H9 (cell line): Measurements from ENCODE around the gene VASH2. TPM values are rescaled to one million over a fixed set of nuclear protein-coding genes. Genes with fewer than 3 reads are reported as not detected.

Experiments used
- DNase-seq: peaks from one replicate; pipeline ENCODE4 v3.0.0-alpha.2; 2017
- H2AFZ ChIP-seq: one replicate; pipeline ENCODE4 v1.6.1; 2013; ENCODE audit warnings: mild to moderate bottlenecking, low read length, control low read depth, moderate library complexity
- H2AK5ac ChIP-seq: 2 replicates; pipeline ENCODE4 v1.6.1; 2013; ENCODE audit warnings: low read length, control low read depth, mixed read lengths; ENCODE audit not compliant: insufficient read length
- H2BK120ac ChIP-seq: one replicate; pipeline ENCODE4 v1.6.1; 2013; ENCODE audit warnings: low read depth, mild to moderate bottlenecking, low read length, control low read depth, inconsistent platforms; ENCODE audit not compliant: poor library complexity, severe bottlenecking
- H2BK12ac ChIP-seq: 2 replicates; pipeline ENCODE4 v1.6.1; 2013; ENCODE audit warnings: low read length, control low read depth, mixed read lengths, low read depth; ENCODE audit not compliant: insufficient read length
- H2BK15ac ChIP-seq: 2 replicates; pipeline ENCODE4 v1.6.1; 2013; ENCODE audit warnings: low read depth, low read length, control low read depth
- H2BK20ac ChIP-seq: one replicate; pipeline ENCODE4 v1.6.1; 2013; ENCODE audit warnings: low read depth, mild to moderate bottlenecking, low read length, control low read depth, inconsistent platforms; ENCODE audit not compliant: poor library complexity, severe bottlenecking
- H2BK5ac ChIP-seq: 2 replicates; pipeline ENCODE4 v1.6.1; 2013; ENCODE audit warnings: low read length, control low read depth, mixed read lengths; ENCODE audit not compliant: insufficient read length
- H3K14ac ChIP-seq: 2 replicates; pipeline ENCODE4 v1.6.1; 2013; ENCODE audit warnings: low read length, control low read depth; ENCODE audit not compliant: insufficient read depth
- H3K18ac ChIP-seq: 2 replicates; pipeline ENCODE4 v1.6.1; 2013; ENCODE audit warnings: low read depth, mild to moderate bottlenecking, mixed read lengths, low read length, control low read depth; ENCODE audit not compliant: insufficient read length
- H3K23ac ChIP-seq: 2 replicates; pipeline ENCODE4 v1.6.1; 2013; ENCODE audit warnings: low read length, control low read depth, mixed read lengths, low read depth; ENCODE audit not compliant: insufficient read length
- H3K23me2 ChIP-seq: 2 replicates; pipeline ENCODE4 v1.6.1; 2013; ENCODE audit warnings: low read depth, mild to moderate bottlenecking, mixed read lengths, low read length, control low read depth; ENCODE audit not compliant: insufficient read length, poor library complexity, severe bottlenecking
- H3K27ac ChIP-seq: 2 replicates; pipeline ENCODE4 v1.5.1; 2013; ENCODE audit warnings: low read length, control low read depth, mixed read lengths, low read depth; ENCODE audit not compliant: insufficient read length
- H3K27me3 ChIP-seq: 2 replicates; pipeline ENCODE4 v1.6.1; 2013; ENCODE audit warnings: low read length, control low read depth, inconsistent platforms; ENCODE audit not compliant: insufficient read depth
- H3K4ac ChIP-seq: 2 replicates; pipeline ENCODE4 v1.6.1; 2013; ENCODE audit warnings: low read depth, mild to moderate bottlenecking, control low read depth, inconsistent platforms, low read length, moderate library complexity
- H3K4me1 ChIP-seq: 2 replicates; pipeline ENCODE4 v1.6.1; 2013; ENCODE audit warnings: low read length, control low read depth, inconsistent platforms; ENCODE audit not compliant: insufficient read depth
- H3K4me2 ChIP-seq: 2 replicates; pipeline ENCODE4 v1.6.1; 2013; ENCODE audit warnings: low read length, control low read depth, mixed read lengths; ENCODE audit not compliant: insufficient read length, insufficient read depth
- H3K56ac ChIP-seq: 2 replicates; pipeline ENCODE4 v1.6.1; 2013; ENCODE audit warnings: low read depth, mild to moderate bottlenecking, mixed read lengths, low read length, control low read depth; ENCODE audit not compliant: insufficient read length
- H3K79me1 ChIP-seq: 2 replicates; pipeline ENCODE4 v1.6.1; 2013; ENCODE audit warnings: low read depth, mild to moderate bottlenecking, moderate library complexity, low read length, control low read depth, inconsistent platforms; ENCODE audit not compliant: insufficient read depth, poor library complexity, severe bottlenecking
- H3K79me2 ChIP-seq: 2 replicates; pipeline ENCODE4 v1.6.1; 2013; ENCODE audit warnings: low read length, control low read depth, inconsistent platforms; ENCODE audit not compliant: insufficient read depth
- H3K9ac ChIP-seq: 2 replicates; pipeline ENCODE4 v1.6.1; 2013; ENCODE audit warnings: low read length, control low read depth, mixed read lengths; ENCODE audit not compliant: insufficient read length; ENCODE audit errors: extremely low read depth
- H3K9me3 ChIP-seq: one replicate; pipeline ENCODE4 v1.6.1; 2013; ENCODE audit warnings: low read depth, low read length, inconsistent platforms; ENCODE audit not compliant: control insufficient read depth
- H3T11ph ChIP-seq: one replicate; pipeline ENCODE4 v1.6.1; 2013; ENCODE audit warnings: mild to moderate bottlenecking, low read length, control low read depth, inconsistent platforms
- H4K20me1 ChIP-seq: one replicate; pipeline ENCODE4 v1.6.1; 2013; ENCODE audit not compliant: control insufficient read depth, insufficient read length, insufficient read depth
- H4K5ac ChIP-seq: 2 replicates; pipeline ENCODE4 v1.6.1; 2013; ENCODE audit warnings: low read depth, mild to moderate bottlenecking, mixed read lengths, low read length, control low read depth; ENCODE audit not compliant: insufficient read length
- H4K8ac ChIP-seq: replicated peaks from 2 replicates; pipeline ENCODE4 v1.6.1; 2013; ENCODE audit warnings: low read length, control low read depth, mixed read lengths, low read depth; ENCODE audit not compliant: insufficient read length
- H4K91ac ChIP-seq: 2 replicates; pipeline ENCODE4 v1.6.1; 2013; ENCODE audit warnings: low read depth, mild to moderate bottlenecking, moderate library complexity, mixed read lengths, low read length, control low read depth; ENCODE audit not compliant: insufficient read length
- H3K27ac Mint-ChIP-seq, 3 experiments: 2 replicates in 2 of 3; 3 replicates in 1 of 3; pipeline ENCODE4 v1.8.0; 2020 to 2021; ENCODE audit warnings: mixed read lengths in 3 of 3, mild to moderate bottlenecking in 1 of 3, moderate library complexity in 1 of 3
- H3K27me3 Mint-ChIP-seq: 2 replicates; pipeline ENCODE4 v1.8.0; 2021; ENCODE audit warnings: low read depth, mild to moderate bottlenecking, moderate library complexity, mixed read lengths
- H3K36me3 Mint-ChIP-seq, 3 experiments: 2 replicates in 2 of 3; 3 replicates in 1 of 3; pipeline ENCODE4 v1.8.0; 2020 to 2021; ENCODE audit warnings: low read depth in 3 of 3, mixed read lengths in 3 of 3; ENCODE audit not compliant: insufficient read depth in 1 of 3
- H3K4me1 Mint-ChIP-seq, 2 experiments: 2 replicates each; pipeline ENCODE4 v1.8.0; 2020; ENCODE audit warnings: mixed read lengths in 2 of 2
- H3K4me3 Mint-ChIP-seq, 2 experiments: 2 replicates in 1 of 2; 3 replicates in 1 of 2; pipeline ENCODE4 v1.8.0; 2020 to 2021; ENCODE audit warnings: mild to moderate bottlenecking in 2 of 2, mixed read lengths in 2 of 2, moderate library complexity in 1 of 2
- H3K9me3 Mint-ChIP-seq, 2 experiments: 2 replicates in 1 of 2; 3 replicates in 1 of 2; pipeline ENCODE4 v1.8.0; 2020; ENCODE audit warnings: mild to moderate bottlenecking in 2 of 2, mixed read lengths in 2 of 2, moderate library complexity in 1 of 2
- CTCF ChIP-seq: fragments of 200-600 bp; sonication (generic); conservative IDR thresholded peaks from 3 replicates; pipeline ENCODE4 v1.8.0; 2021; ENCODE audit warnings: antibody characterized with exemption, mild to moderate bottlenecking
- WGBS: extraction: QIAGEN DNeasy Blood & Tissue Kit; methylation state at CpG from one replicate; pipeline ENCODE4 v1.1.7; 2013; ENCODE audit warnings: missing lambda C conversion rate, low lambda C conversion rate, mixed read lengths; ENCODE audit not compliant: insufficient read length; ENCODE audit errors: extremely low coverage; 5-methylcytosine and 5-hydroxymethylcytosine counted together
- total RNA-seq: library from RNA; stranded (reverse); gene quantifications from 2 replicates; pipeline ENCODE4 v1.2.1, GENCODE V29; 2021

Gene VASH2
- total RNA-seq, 1 experiment from 2014 or later = 76.1 TPM

GRCh38 chr1:212970085-212970484, 19.7 kb downstream of the VASH2 start:
- no peaks in the 10 kb centered on the region; the same call in 1 of the 2 replicates for H3K27me3 Mint-ChIP-seq
- H3K27me3 ChIP-seq = no peaks in the 10 kb centered on the region
- DNase-seq = peak; percentile 21

More at GRCh38 chr1:212970085-212970484, 19.7 kb downstream of the VASH2 start:
- H2BK5ac ChIP-seq = no peak overlapping the region
- H3K36me3 Mint-ChIP-seq = peaks cover 76 to 98% (median 90%) of the 10 kb centered on the region in 3 experiments
- no peak overlapping the region for H3K4me2 ChIP-seq
- no peak overlapping the region for H2BK120ac ChIP-seq
- no peak overlapping the region for H4K91ac ChIP-seq
- H3K18ac ChIP-seq = no peak overlapping the region
- no peak overlapping the region for H2AFZ ChIP-seq
- H3K27ac Mint-ChIP-seq = peak overlapping the region in 2 of 3 experiments; percentile 26 to 44; a peak in 4 of 7 replicates
- no peak overlapping the region for H3K56ac ChIP-seq
- no peak overlapping the region for H2BK20ac ChIP-seq
- no peaks in the 10 kb centered on the region for H3K79me1 ChIP-seq
- H3K79me2 ChIP-seq = no peaks in the 10 kb centered on the region
- no peaks in the 10 kb centered on the region for H3K23me2 ChIP-seq
- no peak overlapping the region for H3T11ph ChIP-seq
- H2AK5ac ChIP-seq = no peak overlapping the region
- H3K4me1 ChIP-seq = peaks cover 12% of the 10 kb centered on the region; the same call in 1 of the 2 replicates
- H3K14ac ChIP-seq = no peak overlapping the region
- H2BK12ac ChIP-seq = no peak overlapping the region
- H4K8ac ChIP-seq = no peak overlapping the region
- no peak overlapping the region for H3K4ac ChIP-seq
- no peak for TF ChIP-seq CTCF
- no peak overlapping the region for H4K5ac ChIP-seq
- H3K23ac ChIP-seq = no peak overlapping the region
- no CpG with 5 or more reads among the region's 4 CpGs for WGBS
- no peaks in the 10 kb centered on the region for H4K20me1 ChIP-seq
- H3K9me3 Mint-ChIP-seq = no peaks in the 10 kb centered on the region
- no peak overlapping the region for H3K4me3 Mint-ChIP-seq
- H3K9me3 ChIP-seq = no peaks in the 10 kb centered on the region
- H3K4me1 Mint-ChIP-seq = peaks cover 34 to 39% of the 10 kb centered on the region in 2 experiments
- no peak overlapping the region for H2BK15ac ChIP-seq
- no peak overlapping the region for H3K27ac ChIP-seq
- no peak overlapping the region for H3K9ac ChIP-seq
